SK-N-SH treated with all-trans-retinoic acid at 6 μM for 48 hours (cell line): ENCODE results near the gene RGL3.

ENCODE experiments used
- PPARA ChIP-seq: fragments of 250-450 bp; sonication (Bioruptor Pico); IDR thresholded peaks from 2 replicates; pipeline ENCODE4 v1.5.0; 2020; ENCODE audit warnings: mild to moderate bottlenecking, borderline replicate concordance
- TOX ChIP-seq: fragments of 250-450 bp; sonication (Bioruptor Pico); IDR thresholded peaks from 2 replicates; pipeline ENCODE4 v1.8.0; 2021; ENCODE audit warnings: mild to moderate bottlenecking, moderate library complexity, borderline replicate concordance
- TF ChIP-seq, protein P1 (sequence below): fragments of 250-450 bp; sonication (Bioruptor Pico); IDR thresholded peaks from 2 replicates; pipeline ENCODE4 v1.5.1; 2020; ENCODE audit warnings: low read depth, mild to moderate bottlenecking, moderate library complexity

DNA sequence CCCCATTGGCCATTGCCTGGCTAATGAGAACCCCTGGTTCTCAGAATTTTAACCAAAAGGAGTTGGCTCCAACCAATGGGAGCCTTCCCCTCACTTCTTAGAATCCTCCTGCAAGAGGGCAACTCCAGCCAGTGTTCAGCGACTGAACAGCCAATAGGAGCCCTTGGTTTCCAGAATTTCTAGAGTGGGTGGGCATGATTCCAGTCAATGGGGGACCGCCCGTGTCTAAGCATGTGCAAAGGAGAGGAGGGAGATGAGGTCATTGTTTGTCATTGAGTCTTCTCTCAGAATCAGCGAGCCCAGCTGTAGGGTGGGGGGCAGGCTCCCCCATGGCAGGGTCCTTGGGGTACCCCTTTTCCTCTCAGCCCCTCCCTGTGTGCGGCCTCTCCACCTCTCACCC lies 54.2 kb downstream of the RGL3 start:
- no peak for TF ChIP-seq PPARA (CRISPR knock-in tag)
- TF ChIP-seq, protein P1, sequence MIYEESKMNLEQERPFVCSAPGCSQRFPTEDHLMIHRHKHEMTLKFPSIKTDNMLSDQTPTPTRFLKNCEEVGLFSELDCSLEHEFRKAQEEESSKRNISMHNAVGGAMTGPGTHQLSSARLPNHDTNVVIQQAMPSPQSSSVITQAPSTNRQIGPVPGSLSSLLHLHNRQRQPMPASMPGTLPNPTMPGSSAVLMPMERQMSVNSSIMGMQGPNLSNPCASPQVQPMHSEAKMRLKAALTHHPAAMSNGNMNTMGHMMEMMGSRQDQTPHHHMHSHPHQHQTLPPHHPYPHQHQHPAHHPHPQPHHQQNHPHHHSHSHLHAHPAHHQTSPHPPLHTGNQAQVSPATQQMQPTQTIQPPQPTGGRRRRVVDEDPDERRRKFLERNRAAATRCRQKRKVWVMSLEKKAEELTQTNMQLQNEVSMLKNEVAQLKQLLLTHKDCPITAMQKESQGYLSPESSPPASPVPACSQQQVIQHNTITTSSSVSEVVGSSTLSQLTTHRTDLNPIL (CRISPR knock-in tag), result no peak
- no peak for TF ChIP-seq TOX (CRISPR knock-in tag)
